GM18873 (cell line): Measurements from ENCODE around the gene ELK4.

Source experiments
- ATAC-seq: cut with Tn5 transposase; IDR thresholded peaks from one replicate; pipeline ENCODE4 v1.9.1; 2021; ENCODE audit warnings: mild to moderate bottlenecking, moderate library complexity, moderate number of reproducible peaks; ENCODE audit not compliant: unreplicated experiment, low FRiP score

Gene ELK4

DNA sequence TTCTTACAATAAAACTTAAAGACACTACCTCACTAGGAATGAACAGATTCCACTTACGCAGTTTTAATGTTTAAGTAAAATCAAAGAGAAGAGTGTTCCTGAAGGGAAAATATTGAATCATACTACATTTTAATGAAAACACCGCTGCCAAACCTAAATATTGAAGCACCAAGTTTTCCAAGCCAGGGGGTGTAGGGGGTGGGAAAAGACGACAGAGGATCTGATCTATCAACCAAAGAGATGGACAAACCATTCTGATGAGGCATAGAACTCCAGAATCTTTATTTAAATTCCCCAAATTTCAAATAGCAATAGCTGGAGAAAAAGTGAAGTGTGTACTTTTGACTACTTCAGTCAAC, 1.2 kb downstream of the ELK4 start:
- ATAC-seq = no peak

DNA sequence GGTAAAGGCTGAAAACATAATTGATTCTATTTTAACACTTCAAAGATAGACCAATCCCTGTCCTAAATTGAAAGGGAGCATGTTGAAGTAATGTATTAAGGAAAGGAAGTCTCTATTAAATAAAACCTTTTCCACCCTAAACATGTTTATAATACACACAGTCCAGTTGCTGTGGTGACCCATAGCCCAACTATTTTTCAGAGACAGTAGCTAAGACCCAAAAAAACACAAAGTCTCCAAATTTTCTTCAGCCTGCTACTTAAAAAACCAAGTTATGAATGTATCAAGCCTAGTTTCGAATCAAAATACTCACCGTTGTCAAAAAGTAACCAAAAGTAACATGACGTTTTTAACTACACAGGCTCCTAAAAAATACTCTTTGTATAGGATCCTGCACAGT, 1.6 kb downstream of the ELK4 start:
- ATAC-seq = no peak

DNA sequence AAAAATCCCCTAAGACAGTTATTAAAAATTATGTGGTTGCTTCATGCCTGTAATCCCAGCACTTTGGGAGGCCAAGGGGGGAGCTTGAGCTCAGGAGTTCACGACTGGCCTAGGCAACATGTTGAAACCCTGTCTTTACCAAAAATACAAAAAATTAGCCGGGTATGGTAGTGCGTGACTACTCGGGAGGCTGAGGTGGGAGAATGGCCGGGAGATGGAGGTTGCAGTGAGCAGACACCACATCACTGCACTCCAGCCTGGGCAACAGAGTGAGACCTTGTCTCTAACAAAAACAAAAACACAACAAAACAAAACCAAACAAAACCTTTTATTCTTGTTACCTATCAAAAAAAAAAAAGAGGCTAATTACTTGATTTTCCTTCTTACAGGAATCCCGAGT, 2.1 kb downstream of the ELK4 start:
- no peak for ATAC-seq

DNA sequence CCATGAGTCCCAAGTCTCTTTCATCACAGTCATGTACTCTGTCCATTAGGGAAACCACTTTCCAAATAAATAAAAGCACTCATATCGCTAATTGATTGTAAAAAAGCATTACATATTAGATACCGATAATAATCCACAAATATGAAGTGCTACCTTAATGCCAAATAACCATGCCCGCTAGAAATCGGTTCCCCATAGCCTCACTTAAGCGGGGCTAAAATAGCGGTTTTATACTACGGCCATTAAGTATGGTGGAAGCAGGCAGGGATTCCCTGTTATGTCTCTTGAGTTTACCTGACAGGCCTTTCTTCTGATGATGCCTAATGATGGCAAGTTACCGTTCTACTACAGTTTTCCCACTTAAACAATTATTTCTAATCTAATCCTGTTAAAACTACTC, 3.9 kb downstream of the ELK4 start:
- no peak for ATAC-seq

DNA sequence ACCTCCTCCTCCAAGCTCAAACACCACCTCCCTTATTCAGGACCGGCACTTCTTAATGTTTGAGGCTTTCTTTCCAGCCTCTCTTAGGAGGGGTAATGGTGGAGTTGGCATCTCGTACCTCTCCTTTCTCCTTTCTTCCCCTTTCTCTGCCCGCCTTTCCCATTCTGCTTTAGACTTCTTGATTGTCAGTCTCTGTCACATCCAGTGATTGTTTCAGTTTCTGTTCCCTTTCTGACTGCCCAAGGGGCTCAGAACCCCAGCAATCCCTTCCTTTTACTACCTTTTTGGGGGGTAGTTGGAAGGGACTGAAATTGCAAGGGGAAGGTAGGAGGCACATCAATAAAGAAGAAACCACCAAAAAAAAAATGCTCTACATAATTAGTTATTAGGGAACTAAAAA, 5.6 kb downstream of the ELK4 start:
- no peak for ATAC-seq

DNA sequence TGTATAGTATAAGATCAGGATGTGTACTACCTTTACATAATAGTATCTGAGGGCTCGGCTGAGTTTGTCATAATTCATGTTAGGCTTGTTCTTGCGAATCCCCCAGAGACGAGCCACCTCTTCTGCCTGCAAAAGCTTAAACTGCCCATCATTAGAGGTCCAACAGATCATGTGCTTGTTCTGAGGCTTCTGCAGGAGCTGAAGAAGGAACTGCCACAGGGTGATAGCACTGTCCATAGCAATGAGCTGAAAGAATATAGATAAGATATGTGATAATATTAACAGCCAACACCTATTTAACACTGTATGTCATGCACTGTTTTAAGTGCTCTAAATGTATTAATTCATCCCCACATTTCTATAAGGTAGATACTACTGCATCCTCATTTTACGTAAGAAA, 8.2 kb downstream of the ELK4 start:
- no peak for ATAC-seq

DNA sequence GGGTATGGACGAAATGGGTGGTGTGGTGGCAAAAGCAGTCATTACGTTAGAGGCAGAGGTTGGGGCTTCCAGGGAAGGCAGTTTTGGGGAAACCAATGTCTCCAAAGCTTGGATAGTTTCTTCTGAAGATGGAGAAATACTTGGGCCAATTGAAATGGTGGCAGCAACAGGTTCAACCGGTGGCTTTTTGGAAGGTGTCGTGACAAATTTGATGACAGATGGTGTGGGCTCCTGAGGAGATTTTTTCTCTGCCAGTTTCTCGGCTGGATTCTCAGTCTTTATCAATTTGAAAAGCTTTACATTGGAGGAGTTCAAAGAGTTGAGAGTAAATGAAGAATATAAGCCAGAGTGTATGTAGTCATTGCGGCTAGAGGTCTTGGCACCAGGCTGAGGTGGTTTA, 11.5 kb downstream of the ELK4 start:
- no peak for ATAC-seq

DNA sequence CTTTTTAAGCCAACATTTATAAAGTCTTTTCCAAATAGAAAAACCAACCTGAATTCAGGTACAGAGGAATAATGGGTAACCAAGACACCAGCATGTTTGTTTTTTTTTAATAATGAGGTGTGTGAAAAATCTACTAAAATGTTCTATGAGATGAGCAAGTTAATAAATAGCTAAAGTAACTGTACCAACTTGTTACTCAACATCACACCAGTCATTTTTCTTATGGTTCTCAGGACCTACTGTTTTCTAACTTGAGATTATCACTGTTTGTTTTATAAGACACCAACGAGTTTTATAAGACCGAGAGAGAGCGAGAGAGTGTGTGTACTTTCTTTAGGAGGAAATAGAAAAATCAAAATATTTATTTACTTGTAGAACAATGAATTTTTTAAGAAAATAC, 12.4 kb downstream of the ELK4 start:
- ATAC-seq = no peak

DNA sequence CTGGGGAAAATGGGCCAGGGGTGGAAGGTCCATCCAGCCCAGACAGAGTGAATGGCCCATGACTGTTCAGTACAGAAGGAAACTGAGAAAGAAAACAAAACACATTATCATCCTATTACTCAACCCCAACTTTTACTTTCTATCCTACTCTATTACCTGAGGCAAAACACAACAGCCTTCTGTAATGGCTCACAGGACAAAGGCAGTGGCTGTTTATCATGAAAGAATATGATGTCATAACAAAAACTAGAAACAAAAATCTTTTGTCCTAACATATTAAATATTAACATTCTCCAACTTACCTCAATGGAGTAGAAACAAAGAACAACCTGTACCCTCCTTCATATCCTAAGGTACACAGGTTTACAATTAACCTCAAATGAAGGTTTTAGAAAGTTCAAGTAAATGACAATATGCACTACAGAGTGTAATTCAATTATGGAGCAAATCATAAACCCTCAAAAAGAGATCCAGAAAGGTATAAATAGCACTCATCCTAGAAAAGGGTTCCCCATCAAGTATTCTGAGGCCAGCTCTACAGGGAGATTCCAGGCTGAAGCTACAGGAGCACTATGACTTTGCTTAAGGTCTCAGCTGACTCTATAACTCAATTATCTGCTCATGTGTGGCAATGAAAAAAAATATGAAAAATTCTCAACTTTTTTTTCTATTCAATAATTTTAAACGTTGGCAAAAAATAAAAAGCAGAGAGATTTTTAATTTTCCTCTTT, 15.1 kb downstream of the ELK4 start:
- no peak for ATAC-seq

DNA sequence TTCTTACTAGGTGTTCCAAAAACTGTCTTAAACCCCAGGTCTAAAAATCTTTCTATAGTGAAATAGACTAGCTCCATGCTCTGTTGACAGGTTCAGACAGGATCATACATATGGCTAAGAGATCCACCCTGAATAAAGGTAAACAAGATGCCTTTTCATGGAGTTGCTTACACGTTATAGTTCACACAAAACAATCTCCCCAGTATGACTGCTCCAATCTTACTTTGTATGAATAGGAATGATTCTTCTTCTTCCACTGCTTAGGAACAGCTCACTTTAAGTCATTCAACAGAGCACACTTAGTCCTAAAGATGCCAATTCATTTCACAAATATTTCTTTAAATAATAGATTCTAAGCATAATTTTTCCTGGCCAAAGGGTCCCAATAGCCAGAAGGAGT, 16.0 kb downstream of the ELK4 start:
- ATAC-seq = no peak

DNA sequence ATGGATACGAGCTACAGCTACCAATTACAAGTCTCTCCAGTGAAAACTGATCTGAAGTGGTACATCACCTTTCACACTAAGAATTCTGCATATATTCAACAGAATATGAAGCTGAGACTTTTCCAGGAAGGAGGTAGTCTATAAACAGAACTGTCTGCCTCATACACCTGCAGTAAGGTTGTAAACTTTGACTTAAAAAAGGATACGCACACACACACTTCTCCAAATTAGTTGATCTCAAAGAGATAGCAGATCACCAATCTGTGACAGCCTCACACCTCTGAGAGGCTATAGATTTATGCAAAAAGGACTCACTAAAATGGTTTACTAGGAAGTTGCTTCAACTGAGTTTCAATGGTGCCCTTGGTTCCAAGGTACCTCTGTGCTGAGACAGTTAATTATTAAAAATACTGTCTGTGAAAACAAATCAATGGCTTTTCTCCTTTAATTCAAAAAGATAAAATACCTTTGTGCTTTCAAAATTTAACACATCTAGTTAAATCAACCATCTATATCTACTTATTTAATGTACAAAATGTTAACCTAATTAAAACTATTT, 17.9 kb downstream of the ELK4 start:
- ATAC-seq = no peak

DNA sequence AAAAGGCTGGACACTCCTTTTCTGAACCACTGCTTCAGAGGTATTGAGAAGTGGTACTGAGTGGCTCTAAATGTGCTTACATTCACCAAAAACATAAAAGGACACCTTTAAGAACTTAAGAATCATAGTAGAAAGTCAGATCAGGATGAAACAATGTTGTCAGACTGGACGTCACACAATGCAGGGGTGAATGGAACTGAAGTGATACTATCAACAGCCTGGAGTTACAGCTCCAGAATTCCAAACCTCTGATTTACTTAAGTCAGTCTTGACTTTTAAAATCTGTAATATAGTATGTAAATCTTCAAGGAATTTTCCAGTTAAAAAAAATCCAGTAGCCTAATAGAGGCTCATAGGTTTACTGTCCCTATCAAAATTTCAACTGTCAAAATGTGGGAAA, 19.3 kb downstream of the ELK4 start:
- no peak for ATAC-seq

DNA sequence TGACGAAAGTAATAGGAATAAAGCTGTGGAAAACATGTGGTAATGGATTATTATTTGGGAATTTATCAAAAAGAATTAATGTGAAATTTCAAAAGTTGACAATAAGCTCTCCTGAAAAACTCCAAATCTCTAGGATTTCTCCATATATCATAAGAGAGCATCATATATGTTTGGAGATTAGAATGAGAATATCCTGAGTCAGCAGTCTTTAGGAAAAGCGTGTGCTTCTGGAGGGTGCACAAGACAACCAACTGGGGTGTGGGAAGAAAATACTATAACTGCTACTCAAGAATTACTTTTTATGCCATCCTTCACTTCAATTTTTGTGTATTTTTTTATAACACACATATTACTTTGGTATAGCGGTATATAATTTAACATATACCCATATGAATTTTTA, 19.7 kb downstream of the ELK4 start:
- no peak for ATAC-seq

DNA sequence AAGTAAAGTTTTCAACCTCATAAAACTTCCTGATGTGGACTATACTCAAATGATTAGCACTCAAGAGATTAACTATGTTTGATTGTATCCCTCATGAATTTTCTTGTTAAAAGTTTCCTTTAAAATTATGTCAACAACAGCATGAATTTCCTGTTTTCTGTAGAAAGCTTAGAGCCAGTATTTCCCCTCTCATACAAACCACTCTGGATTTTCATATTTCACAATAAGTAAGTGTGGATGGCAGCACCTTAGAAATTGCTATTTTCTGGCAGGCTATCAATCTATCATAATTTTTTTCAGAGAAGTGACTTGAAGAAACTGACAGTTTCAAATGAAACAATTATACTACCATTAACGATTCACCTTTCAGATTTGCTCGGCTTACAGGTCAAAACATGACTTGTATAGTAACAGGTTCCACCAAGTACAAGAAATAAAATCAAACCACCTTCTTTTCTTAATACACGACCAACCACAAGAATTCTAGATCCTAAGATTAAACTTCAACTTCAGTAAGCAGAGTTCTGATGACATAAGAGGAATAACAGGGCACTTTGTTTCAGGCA, 20.8 kb downstream of the ELK4 start:
- no peak for ATAC-seq

DNA sequence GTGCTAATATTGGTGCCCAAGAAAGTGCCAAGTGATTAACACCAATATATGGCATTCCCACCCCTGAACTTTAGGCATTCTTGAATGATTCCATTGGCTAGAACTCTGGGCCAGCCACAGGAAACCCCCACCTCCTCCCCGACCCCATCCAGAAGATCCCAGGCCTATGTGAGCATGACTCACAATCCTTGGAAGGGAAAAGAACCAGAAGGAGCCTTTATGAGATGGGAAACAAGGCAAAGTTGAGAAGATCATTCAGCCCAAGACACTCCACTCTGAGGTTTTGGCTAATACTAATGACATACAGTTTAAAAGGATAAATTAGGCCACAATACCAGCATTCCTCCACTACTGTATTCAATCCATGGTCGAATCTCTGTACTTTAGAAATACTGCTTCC, 21.8 kb downstream of the ELK4 start:
- no peak for ATAC-seq

DNA sequence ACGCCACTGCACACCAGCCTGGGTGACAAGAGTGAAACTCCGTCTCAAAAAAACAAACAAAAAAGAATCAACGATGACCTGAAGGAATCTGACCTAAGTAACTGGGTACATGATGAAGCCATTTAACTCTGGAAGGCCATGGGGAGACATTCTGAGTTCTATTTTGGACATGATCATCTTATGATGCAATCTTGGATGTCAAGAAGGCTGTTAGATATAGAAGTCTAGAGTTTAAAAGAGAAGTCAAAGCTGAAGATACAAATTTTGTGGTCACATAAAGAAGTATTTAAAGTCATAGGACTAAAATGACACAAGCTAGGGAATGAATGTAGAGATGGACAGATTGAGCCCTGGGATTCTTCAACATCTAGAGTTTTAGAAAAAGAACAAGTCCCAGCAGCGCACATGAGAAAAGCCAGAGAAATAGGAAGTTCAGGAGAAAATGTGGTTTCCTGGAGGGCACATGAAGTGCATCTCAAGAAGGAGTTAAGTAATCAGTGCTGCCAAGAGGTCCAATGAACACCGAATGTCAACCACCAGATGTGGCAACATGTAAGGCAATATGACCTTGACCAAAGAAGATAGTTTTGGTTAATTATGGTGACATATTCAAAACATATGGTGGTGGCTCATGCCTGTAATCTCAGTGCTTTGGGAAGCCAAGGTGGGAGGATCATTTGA, 26.8 kb downstream of the ELK4 start:
- no peak for ATAC-seq

DNA sequence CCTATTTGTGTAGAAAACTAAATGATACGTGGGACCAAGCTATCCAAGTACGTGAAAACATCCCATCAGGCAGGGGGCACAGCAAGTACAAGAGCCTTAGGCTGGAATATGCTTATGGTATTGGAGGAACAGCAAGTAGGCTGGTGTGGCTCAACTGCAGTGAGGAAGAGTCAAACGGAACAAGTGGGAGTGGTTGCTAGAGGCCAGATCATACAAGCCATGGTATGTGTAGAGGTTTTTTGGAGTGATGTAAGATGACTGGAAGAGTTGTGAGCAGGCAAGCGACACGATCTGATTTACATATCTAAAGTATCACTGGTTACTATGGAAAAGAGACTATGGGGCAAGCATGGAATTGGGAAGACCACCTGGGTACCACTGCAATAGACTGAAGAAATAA, 27.8 kb downstream of the ELK4 start:
- no peak for ATAC-seq

DNA sequence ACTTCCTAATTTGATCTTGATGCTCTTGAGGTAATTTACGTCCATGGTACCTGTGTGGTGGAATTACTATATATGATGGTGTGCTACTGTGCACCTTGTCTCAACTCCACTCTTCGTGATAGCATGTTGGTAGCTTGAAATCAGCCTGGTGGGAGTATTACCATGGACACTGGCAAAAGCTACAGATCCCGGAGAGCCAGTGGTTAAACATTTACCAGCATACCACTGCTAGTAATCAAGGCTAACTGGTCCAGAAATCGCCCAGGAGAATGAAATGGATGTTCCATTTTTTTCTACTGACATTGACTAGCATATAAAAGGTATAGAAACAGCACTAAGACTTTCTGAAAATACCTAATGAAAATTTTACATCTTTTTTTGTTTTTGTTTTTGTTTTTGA, 30.6 kb downstream of the ELK4 start:
- no peak for ATAC-seq

DNA sequence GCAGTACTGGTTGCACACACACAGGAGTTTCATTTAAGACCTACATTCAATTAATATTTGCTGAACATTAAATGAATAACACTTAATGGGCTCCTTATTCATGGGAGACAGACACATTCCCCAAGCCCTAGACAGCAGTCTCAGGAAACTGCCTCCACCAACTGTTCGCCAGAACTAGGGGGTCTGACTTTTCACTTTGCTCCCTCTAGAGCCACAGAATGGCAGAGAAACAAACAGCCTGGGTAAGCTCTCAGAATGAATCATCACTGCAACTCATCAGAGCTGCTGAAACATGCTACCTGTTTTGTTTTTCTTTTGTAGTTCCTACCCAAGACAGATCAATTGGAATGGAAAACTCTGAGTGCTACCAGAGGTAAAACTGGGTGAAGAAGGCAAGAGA, 31.7 kb downstream of the ELK4 start:
- ATAC-seq = no peak

DNA sequence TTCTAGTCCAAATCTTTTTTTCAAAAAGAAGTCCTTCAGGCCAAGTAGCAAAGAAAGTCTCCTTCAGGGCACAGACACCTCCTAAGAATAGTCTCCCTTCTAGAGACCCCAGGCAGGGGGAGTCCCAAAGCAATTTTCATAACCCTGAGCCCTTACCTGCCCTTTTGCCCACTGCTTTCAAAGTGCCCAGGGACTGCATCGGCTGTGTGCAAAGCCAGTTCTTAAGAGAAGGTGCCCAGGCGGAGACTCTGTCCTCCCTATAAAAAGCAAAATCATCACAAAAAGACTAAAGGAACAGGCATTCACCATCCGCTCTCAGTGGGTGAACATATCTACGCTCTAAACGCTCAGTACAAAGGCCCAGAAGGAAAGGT, 32.2 kb downstream of the ELK4 start:
- ATAC-seq = no peak

DNA sequence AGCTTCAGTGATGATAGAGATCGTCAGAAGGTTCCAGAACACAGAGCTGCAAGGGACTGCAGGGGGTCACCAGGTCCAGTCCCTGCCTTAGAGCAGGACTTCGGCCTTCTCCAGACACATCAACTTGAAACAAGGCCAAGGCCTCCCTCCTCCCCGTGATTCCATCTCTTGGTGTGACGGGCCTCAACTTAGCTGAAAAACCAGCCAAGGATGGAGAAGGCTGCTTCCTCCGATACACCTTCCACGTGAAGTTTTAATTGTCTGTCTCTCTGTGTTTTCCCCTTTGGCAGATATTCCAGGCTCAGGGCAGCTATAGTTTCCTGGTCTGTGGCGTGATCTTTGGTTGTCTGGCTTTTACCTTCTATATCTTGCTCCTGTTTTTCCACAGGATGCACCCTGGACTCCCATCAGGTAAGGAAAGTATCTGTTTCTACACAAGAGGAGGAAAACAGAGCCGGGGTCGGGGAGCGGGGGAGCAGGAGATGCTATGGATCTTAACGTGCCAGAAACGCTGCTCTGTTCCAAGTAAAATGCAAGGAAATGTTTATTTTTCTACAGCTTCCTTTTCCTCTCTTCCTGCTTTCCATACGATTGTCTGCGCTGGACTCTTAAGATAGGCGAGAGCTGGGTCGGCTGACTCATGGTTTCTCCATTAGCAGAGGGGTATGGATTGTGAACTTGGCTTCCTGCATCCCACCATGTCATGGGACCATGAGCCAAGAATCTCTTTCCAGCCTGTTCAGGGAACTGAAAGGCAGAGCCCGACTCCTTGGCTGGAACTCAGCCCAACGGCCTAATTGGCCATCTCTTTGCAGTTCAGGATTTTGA, 32.8 kb downstream of the ELK4 start:
- ATAC-seq = no peak
